A549 treated with RU486 at 1 μM for 4 hours (cell line): ENCODE measurements around the gene INSIG1. TPM values are rescaled to one million over a fixed set of nuclear protein-coding genes. Genes with fewer than 3 reads are reported as not detected.

ENCODE experiments used
- total RNA-seq: library from RNA; stranded (reverse); fragments of 200-300 nt; extraction: Qiagen RNA extraction; gene quantifications from 5 replicates; pipeline ENCODE4 v1.2.3, GENCODE V29; 2022; ENCODE audit warnings: low read depth

INSIG1 gene
- 15.9 to 21.3 TPM (median 18.2 TPM) in 5 replicates for total RNA-seq

DNA sequence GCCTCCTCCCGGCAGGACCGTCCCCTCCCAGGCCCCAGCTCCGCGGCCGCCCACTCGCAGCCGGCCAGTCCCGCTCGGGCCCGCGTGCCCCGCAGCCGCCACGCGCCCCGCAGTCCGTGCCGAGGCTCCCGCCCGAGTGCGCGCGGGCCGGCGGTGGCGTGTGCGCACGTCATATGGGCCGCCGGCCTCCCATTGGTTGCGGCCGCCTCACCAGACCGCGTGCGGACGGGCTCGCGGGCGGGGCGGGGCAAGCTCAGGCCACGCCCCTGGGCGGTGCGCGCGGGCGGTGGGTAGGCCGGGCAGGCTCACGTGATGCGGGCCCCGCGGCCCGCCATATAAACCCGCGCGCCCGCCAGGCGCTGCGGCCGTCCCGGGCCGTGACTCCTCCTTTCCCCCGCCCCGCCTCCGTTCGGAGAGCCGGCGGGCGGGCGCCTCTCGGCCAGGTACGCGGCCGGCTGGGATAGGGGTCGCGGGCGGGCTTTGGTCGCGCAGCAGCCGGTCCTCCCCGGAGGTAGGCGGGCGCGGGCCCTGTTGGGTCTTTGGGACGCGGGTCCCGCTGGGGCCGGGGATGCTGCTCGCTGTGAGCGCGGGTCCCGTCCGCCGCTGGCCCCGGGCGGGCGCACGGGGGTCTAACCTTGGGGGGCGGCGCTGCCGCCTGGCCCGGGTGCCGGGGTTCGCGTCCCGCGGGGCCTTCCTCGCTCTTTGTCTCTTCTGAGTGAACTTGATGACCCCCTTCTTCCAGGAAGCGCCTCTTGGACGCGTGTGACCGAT is at the start of gene INSIG1:
Gene INSIG1, plus strand, starts transcription at position 362 of the 771 bp plus-strand sequence. Its CDS starts 408 bp downstream, at position 770.

Other genes starting within 250 kb of the INSIG1 start
- not detected in 5 replicates for gene HTR5A, start 227.6 kb upstream of the INSIG1 start, total RNA-seq
- 0.62 to 1.0 TPM (median 0.94 TPM) in 5 replicates for gene EN2, start 160.3 kb downstream of the INSIG1 start, total RNA-seq
- not detected in 5 replicates for gene CNPY1, start 248.7 kb downstream of the INSIG1 start, total RNA-seq